Ectodermal cell (in vitro differentiated cells): Measurements from ENCODE around the gene SIL1.

ENCODE experiments used
- H3K27ac ChIP-seq: 2 replicates; pipeline ENCODE4 v1.7.0; 2013; ENCODE audit warnings: mild to moderate bottlenecking, low read depth, low read length; ENCODE audit not compliant: insufficient read depth, poor library complexity, severe bottlenecking
- H3K27me3 ChIP-seq: 2 replicates; pipeline ENCODE4 v1.7.0; 2013; ENCODE audit warnings: mild to moderate bottlenecking, low read length; ENCODE audit not compliant: insufficient read depth, control insufficient read depth, poor library complexity, severe bottlenecking
- H3K36me3 ChIP-seq: one replicate; pipeline ENCODE4 v1.7.0; 2013; ENCODE audit warnings: low read length; ENCODE audit not compliant: control insufficient read depth, insufficient read depth
- H3K4me1 ChIP-seq: one replicate; pipeline ENCODE4 v1.7.0; 2013; ENCODE audit warnings: low read length; ENCODE audit not compliant: control insufficient read depth, insufficient read depth
- H3K4me3 ChIP-seq: 2 replicates; pipeline ENCODE4 v1.7.0; 2013; ENCODE audit warnings: low read depth, low read length, control low read depth; ENCODE audit not compliant: insufficient read depth
- H3K9me3 ChIP-seq: 2 replicates; pipeline ENCODE4 v1.7.0; 2013; ENCODE audit warnings: mild to moderate bottlenecking, low read length, moderate library complexity; ENCODE audit not compliant: control insufficient read depth
- WGBS, 2 experiments: methylation state at CpG; one replicate each; pipeline ENCODE4 v1.1.7; 2013; ENCODE audit warnings: missing lambda C conversion rate in 2 of 2; 5-methylcytosine and 5-hydroxymethylcytosine counted together

The SIL1 gene

GRCh38 chr5:138914338-138914737 is 283.8 kb downstream of the SIL1 start:
- H3K27me3 ChIP-seq, result no peaks in the 10 kb centered on the region
- no peaks in the 10 kb centered on the region for H3K36me3 ChIP-seq
- no peaks in the 10 kb centered on the region for H3K4me1 ChIP-seq
- H3K27ac ChIP-seq, result no peak overlapping the region
- H3K9me3 ChIP-seq, result no peaks in the 10 kb centered on the region
- 92 to 98% methylated on average over 3 of the region's 3 CpGs for WGBS, 2 experiments
- H3K4me3 ChIP-seq, result no peak overlapping the region

- Histone ChIP-seq H3K27me3 (no peaks in the 10 kb centered on the region), H3K27ac (no peak overlapping the region), H3K4me3 (no peak overlapping the region), H3K9me3 (no peaks in the 10 kb centered on the region), H3K4me1 (no peaks in the 10 kb centered on the region), H3K36me3 (no peaks in the 10 kb centered on the region)
- WGBS, 2 experiments, result 84 to 92% methylated on average over 2 of the region's 3 CpGs
Observed at GRCh38 chr5:138913773-138914172, 284.4 kb downstream of the SIL1 start.

GRCh38 chr5:138912093-138912492 is 286.1 kb downstream of the SIL1 start:
- no peak overlapping the region for H3K4me3 ChIP-seq
- no peaks in the 10 kb centered on the region for H3K9me3 ChIP-seq
- 93 to 94% methylated on average over 4 of the region's 4 CpGs for WGBS, 2 experiments
- no peaks in the 10 kb centered on the region for H3K27me3 ChIP-seq
- H3K4me1 ChIP-seq, result no peaks in the 10 kb centered on the region
- no peaks in the 10 kb centered on the region for H3K36me3 ChIP-seq
- no peak overlapping the region for H3K27ac ChIP-seq

GRCh38 chr5:138911441-138911840 is 286.7 kb downstream of the SIL1 start:
- no peaks in the 10 kb centered on the region for H3K4me1 ChIP-seq
- H3K27me3 ChIP-seq, result no peaks in the 10 kb centered on the region
- no peak overlapping the region for H3K27ac ChIP-seq
- H3K4me3 ChIP-seq, result no peak overlapping the region
- no peaks in the 10 kb centered on the region for H3K36me3 ChIP-seq
- H3K9me3 ChIP-seq, result no peaks in the 10 kb centered on the region

- WGBS, 2 experiments, result 89 to 93% methylated on average over 6 of the region's 7 CpGs
Observed at GRCh38 chr5:138910546-138911185, 287.5 kb downstream of the SIL1 start.

GRCh38 chr5:138909734-138910133 is 288.4 kb downstream of the SIL1 start:
- Histone ChIP-seq H3K4me1 (no peaks in the 10 kb centered on the region), H3K27ac (no peak overlapping the region), H3K9me3 (no peaks in the 10 kb centered on the region), H3K27me3 (no peaks in the 10 kb centered on the region), H3K36me3 (no peaks in the 10 kb centered on the region), H3K4me3 (no peak overlapping the region)
- 91 to 92% methylated on average over 2 of the region's 2 CpGs for WGBS, 2 experiments

More at GRCh38 chr5:138910546-138911185, 287.5 kb downstream of the SIL1 start:
- H3K9me3 ChIP-seq, result no peaks in the 10 kb centered on the region
- H3K36me3 ChIP-seq, result no peaks in the 10 kb centered on the region
- H3K27ac ChIP-seq, result peak overlapping the region; percentile 16
- H3K4me1 ChIP-seq, result no peaks in the 10 kb centered on the region
- no peaks in the 10 kb centered on the region for H3K27me3 ChIP-seq
- H3K4me3 ChIP-seq, result no peak overlapping the region

GRCh38 chr5:138905541-138905940 is 292.6 kb downstream of the SIL1 start:
- Histone ChIP-seq H3K36me3 (peaks cover 4% of the 10 kb centered on the region), H3K4me3 (no peak overlapping the region), H3K27ac (no peak overlapping the region), H3K27me3 (no peaks in the 10 kb centered on the region), H3K4me1 (no peaks in the 10 kb centered on the region), H3K9me3 (no peaks in the 10 kb centered on the region)
- WGBS, 2 experiments, result 93 to 96% methylated on average over 1 of the region's 1 CpG

GRCh38 chr5:138903130-138903775 is 294.9 kb downstream of the SIL1 start:
- 97 to 98% methylated on average over 10 of the region's 10 CpGs for WGBS, 2 experiments
- H3K27me3 ChIP-seq, result no peaks in the 10 kb centered on the region
- H3K9me3 ChIP-seq, result no peaks in the 10 kb centered on the region
- H3K4me1 ChIP-seq, result no peaks in the 10 kb centered on the region
- H3K36me3 ChIP-seq, result peaks cover 4% of the 10 kb centered on the region
- H3K27ac ChIP-seq, result no peak overlapping the region
- no peak overlapping the region for H3K4me3 ChIP-seq

- Histone ChIP-seq H3K4me3 (no peak overlapping the region), H3K36me3 (peaks cover 4% of the 10 kb centered on the region), H3K4me1 (no peaks in the 10 kb centered on the region)
Observed at GRCh38 chr5:138901716-138902115, 296.5 kb downstream of the SIL1 start.

GRCh38 chr5:138900281-138900965 is 297.7 kb downstream of the SIL1 start:
- WGBS, 2 experiments, result 90 to 96% methylated on average over 6 of the region's 6 CpGs
- H3K27ac ChIP-seq, result no peak overlapping the region

More at GRCh38 chr5:138901716-138902115, 296.5 kb downstream of the SIL1 start:
- Histone ChIP-seq H3K27ac (no peak overlapping the region), H3K27me3 (no peaks in the 10 kb centered on the region), H3K9me3 (no peaks in the 10 kb centered on the region)
- WGBS, 2 experiments, result 94 to 95% methylated on average over 2 of the region's 2 CpGs

More at GRCh38 chr5:138900281-138900965, 297.7 kb downstream of the SIL1 start:
- no peaks in the 10 kb centered on the region for H3K27me3 ChIP-seq
- peaks cover 4% of the 10 kb centered on the region for H3K36me3 ChIP-seq
- no peak overlapping the region for H3K4me3 ChIP-seq
- no peaks in the 10 kb centered on the region for H3K9me3 ChIP-seq
- no peaks in the 10 kb centered on the region for H3K4me1 ChIP-seq
